Activated CD8-positive, alpha-beta memory T cell treated with anti-CD3 and anti-CD28 coated beads for 24 hours (primary cell): ENCODE results near the gene MICALL1.

Experiments used
- DNase-seq: peaks from one replicate; pipeline ENCODE4 v3.0.0-alpha.2; 2020

The MICALL1 gene

DNA sequence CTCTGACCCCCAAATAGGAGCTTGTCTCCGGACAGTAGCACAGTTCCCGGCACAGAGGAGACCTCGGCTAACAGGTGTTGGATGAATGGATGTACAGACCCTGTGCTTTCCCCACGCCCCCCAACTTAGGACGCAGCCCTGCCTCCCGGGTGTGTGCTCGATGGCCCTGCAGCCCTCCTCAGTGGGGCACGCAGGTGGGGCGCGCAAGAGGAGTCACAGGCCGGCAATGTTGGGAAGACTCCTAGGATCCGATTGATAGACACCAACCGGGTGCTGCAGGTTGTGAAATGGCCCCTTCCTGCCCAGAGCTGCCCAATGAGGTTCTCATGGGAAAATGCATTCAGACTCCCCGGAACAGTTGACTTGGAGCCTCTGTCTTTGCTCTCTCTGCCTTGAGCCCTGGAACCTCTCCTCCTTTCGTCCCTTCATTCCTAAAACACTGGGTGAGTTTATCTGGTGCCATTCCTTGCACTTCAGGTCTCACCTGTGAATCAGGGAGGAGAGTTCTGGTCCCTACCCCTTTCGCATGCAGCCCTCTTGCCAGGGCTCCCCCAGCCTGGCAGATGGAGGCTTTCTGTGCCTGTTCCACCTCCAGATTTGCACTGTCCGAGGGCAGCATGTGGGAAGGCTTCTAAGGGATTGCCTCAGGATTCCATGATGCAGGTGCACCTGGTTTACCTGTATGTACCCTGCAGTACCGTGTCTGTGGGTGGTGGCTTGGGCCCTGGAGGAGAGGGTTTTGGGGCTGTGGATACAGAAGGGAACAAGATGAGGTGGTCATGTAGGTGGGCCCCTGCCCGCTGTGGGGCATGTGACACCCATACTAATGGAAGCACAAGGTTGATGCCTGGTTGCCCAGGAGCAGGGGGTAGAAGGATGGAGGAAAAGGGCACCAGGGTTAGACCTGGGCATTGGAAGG, 1.2 kb downstream of the MICALL1 start:
- no peak for DNase-seq

DNA sequence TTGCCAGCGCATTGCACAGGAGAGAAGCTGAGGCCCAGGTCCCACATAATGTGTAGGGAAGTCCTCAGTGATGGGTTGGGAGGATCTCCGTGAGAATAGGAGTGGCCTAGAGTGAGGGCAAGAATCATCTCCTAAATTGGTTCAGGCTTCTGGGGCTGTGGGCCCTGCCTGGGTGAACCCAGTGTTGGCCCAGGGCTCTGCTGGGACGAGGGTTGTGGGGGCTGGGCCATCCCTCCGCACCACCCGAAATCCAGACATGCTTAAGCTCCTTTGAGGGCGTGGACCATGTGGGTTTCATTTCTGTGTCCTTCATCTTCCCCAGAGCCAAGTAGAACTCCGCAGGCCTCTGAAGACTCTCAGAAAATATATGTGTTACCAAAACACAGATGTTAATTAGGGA, 3.7 kb downstream of the MICALL1 start:
- DNase-seq: no peak

DNA sequence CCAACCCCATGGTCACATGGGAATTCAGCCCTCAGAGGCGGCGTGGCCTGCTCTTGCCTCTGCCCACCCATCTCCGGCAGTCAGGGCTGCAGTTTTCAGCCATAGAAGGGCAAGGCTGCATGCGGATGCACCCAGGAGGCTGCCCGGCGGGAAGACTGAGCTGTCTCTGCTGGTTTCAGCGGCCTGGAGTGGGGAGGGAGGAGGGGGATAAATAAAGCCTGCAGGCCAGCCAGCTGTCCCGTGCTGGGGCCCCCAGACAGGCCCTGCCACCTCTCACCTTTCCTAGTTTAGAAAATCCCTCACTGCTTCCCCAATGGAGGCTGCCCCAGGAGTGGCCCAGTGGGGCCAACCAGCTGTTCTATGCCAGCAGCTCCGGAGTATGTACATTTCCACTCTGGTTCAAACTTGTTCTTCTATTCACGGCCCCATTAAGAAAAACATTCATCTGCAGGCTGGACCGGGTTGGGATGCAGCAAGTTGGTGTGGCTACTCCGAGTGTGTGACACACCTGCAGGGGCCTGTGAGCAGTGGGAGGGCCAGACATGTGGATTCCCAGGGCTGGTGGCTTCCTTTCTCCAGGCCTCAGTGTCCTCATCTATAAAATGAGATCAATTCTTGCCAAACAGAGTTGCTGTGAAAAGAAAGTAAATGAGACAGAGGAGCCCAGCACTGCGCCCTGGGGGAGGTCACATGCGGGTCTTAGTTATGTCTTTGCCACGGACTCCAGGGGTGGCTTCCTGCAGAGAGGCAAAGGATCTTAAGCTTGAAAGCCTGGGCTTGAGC, 5.0 kb downstream of the MICALL1 start:
- no peak for DNase-seq

DNA sequence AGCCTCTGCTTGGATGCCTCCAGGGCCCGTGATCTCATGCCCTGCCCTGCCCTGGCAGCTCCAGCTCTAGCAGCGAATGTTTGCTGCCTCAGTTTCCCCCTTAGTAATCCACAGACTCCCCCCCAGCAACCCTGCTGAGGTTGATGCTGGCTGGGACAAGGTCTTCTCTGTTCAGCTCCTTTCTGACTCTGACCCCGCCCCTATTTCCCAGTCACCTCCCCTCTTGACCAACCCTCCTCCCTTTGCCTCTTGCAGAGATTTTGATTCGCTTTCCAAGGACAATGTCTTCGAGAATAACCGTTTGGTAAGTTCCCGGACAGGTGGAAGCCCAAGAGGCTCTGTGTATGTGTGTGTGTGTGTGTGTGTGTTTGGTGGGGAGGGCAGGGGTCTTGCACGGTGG, 5.6 kb downstream of the MICALL1 start:
- no peak for DNase-seq

DNA sequence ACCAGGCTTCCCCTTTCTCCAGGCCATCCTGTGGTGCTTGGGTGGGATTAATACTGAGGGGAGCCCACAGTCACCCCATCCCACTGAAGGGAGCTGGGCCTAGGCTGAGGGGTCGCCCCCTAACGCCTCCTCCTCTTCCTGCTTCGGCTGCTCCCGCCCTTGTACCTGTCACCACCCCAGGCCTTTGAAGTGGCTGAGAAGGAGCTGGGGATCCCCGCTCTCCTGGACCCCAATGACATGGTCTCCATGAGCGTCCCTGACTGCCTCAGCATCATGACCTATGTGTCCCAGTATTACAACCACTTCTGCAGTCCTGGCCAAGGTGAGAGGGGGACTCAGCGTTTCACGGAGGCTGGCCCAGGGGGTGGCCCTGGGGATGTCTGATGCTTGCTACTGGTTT, 6.1 kb downstream of the MICALL1 start:
- no peak for DNase-seq

DNA sequence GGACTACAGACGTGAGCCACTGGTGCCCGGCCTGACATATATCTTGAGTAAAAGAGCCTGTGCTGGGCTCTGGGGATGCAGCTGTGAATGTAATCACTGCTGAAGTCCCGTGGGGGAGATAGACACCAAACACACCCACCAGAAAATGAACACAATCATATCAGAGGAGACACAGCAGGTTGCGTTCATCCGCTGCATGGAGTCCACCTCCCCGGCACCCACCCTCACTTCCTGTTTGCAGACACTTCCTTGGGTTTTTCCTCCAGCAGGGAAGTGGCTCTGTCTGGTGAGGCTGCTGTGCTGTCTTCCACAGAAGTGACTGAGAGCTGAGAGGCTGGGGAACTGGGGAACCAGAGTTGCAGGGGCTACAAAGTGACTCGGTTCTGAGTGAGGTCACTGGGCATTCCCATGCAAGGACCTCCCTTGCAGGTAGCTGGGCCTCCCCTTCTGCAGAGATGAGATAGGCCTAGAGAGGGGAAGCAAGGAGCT, 7.2 kb downstream of the MICALL1 start:
- DNase-seq: no peak

DNA sequence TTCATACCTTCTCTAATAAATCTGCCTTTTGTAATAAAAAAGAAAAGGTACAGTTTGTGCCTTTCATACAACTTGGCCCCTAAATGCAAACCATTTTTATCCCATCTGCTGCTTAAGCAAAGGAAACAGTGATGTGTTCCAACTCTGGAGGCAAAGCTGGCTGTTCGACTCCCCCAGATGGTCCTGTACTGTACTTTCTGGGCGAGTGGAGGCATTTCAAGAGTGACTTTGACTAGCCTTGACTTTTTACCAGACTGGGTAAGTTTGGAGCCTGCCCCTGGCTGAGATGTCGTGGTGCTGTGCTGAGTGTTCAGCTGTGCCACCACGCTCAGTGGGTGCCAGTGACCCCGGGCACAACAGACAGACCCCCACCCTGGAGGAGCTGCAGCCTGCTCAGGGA, 10.2 kb downstream of the MICALL1 start:
- DNase-seq: no peak

DNA sequence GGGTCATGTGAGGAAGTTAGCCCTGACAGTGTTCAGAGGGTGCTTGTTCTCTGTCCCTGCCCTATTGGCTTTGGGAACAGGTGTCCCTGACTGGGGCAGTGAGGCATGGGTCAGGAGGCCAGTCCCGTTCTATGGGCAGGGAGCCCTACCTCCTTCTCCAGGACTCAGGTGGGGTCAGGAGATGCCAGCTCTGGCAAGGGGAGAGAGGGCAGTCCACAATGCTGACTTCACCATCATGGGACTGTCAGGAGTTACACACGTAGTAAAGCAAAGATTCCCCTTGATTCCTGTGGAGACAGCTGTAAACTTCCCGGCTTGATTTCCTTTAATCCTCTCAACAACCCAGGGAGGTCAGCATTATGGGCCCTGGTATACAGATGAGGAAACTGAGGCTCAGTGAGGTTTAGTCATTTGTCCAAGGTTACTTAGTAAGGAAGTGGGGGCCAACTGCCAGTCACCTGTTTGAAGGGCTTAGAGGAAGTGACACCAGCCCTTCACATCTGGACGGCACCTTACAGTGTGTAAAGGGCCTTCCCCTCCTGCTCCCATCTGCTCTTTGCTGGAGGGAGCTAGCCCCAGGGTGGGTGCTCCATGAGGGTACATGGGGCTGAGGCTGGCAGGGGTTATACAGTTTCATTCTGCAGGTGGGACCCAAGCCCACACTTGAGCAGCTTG, 11.9 kb downstream of the MICALL1 start:
- no peak for DNase-seq

DNA sequence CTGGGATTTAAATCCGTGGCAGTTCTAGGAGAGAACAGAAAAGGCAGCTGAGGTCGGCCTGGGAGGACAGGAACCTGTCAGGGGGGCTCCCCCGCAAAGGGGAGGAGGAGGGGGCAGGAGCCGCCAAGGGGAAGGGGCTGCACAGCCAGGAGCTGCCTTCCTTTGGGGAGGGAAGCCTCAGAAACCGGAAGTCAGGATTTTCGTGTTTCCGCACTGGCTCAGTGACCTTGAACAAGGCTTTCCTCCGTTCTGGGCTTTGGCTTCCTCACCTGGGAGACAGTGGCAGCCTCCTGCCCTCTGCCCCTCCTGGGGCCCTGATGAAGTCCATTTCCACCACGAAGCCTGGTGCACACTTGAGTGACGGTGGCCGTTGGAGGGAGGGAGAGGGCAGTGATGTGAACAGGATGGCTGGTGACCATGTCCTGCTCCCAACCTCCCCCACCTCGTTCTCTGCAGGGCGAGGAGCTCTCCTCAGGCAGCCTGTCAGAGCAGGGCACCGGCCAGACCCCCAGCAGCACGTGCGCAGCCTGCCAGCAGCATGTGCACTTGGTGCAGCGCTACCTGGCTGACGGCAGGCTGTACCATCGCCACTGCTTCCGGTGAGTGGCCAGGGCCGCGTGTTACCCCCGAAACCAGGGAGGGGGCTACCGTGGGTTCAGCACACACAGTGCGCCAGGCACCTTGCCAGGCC, 12.6 kb downstream of the MICALL1 start:
- DNase-seq: no peak

DNA sequence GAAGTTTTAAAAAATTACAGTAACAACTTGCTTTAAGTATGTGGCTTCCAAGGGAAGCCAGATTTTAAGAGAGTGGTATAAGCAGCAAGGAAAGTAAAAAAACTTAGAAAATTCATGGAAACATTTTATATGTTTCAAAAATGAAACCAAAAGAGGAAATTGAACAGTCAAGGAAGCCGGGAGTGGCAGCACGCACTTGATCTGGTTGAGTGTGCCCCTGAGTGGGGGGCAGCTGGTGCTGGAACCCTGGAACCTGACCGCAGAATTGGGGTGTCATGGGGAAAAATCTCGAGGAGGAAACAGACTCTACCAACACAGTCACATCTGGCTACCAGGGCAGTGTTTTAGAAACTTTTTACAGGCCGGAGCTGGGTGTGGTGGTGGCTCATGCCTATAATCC, 14.0 kb downstream of the MICALL1 start:
- DNase-seq: no peak

DNA sequence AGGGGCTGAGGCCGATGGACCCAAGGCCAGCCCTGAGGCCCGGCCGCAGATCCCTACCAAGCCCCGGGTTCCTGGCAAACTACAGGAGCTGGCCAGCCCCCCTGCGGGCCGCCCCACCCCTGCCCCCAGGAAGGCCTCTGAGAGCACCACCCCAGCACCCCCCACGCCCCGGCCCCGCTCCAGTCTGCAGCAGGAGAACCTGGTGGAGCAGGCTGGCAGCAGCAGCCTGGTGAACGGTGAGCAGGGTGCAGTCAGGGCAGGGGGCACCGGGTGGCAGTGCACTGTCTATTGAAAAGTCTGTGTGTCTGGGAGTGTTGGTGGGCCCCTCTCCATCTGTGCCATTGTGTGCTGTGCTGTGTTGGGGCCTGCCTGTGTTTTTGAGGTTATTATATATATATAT, 16.1 kb downstream of the MICALL1 start:
- no peak for DNase-seq

DNA sequence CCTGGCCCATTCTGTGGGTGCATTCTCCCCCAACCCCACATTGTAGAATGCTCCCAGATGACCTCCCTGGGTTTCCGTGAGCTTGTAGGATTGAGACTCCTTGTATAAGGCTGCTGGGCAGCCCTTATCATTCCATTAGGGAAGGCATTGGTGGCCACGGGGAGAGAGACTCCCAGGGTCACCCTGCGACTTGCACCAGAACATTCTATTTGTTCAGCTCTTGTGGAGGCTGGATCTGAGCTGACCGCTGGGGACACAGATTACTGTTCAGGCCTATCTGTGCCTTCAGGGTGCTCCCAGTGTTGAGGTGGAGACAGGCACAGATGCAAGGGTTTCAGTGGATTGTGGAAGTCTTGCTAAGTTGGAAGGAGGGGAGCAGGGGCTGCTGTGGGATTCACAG, 17.8 kb downstream of the MICALL1 start:
- DNase-seq: no peak

DNA sequence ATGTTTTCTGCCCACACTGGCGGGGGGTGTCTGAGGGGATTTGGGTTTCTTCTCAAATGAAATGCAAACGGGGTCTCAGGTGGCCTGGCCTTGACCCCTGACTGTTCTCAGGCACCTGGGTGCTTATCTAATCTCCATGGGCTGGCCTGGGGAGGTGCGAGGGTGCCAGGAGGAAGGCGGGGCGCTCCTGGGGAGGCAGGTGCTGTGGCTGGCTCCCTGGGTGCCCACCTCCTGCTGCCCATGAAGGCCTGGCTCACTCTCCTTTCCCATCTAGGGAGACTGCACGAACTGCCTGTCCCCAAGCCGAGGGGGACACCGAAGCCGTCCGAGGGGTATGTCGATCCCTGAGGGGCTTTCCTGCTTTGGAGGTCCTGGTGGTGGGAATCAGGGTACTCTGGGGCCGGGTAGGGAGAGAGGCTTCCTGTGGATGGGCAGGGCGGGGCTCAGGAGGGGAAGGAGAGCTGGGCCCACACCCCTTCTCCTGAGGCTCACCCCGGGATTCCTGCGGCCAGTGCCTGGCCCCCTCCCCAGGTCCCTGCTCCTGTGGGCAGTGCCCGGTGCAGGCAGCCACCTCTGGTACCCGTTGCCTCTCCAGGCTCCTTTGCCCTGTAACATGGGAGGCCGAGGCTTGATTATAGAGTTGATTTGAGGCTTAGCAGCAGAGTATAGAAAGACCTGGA, 18.4 kb downstream of the MICALL1 start:
- DNase-seq: no peak

DNA sequence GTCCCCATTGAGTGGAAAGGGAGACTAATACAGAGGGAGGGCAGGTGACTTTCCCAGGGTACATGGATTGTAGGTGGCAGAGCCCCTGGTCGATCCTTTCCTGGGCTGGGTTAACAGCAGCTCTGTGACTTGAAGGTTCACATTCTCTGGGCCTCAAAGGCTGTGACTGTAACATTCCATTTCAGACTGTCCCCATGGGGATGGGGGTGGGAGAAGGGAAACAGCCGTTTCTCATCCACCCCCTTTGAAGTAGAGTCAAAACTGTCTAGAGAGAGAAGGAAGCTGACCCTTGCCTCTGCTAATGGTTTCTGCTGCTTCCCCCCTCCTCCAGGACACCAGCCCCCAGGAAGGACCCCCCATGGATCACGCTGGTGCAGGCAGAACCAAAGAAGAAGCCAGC, 19.2 kb downstream of the MICALL1 start:
- no peak for DNase-seq

DNA sequence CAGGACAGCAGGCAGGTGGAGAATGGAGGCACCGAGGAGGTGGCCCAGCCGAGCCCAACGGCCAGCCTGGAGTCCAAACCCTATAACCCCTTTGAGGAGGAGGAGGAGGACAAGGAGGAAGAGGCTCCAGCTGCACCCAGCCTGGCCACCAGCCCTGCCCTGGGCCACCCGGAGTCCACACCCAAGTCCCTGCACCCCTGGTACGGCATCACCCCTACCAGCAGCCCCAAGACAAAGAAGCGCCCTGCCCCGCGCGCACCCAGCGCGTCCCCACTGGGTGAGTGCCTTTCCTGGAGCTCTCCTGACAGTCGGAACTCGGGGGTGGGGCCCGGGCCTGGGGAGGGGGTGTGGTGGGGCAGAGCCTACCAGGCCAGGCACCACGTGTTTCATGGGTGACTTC, 19.7 kb downstream of the MICALL1 start:
- no peak for DNase-seq

DNA sequence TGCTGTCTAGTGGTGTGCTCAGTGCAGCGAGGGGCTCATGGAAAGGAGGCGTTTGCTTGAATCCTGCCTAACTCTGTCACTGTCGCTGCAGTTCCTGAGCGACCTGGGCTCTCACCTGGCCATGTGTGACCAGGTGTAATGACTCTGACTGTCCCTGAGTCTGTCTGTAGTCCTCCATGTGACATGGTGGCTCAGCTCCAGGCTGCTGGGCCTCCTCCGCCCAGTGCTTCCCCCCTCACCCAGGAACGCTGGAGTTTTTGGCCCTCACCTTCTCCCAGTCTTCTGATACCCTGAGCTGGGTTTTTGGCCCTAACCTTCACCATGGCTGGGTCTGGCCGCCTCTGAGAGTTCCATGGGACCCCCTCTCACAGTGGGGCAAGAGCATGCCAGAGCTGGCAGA, 20.3 kb downstream of the MICALL1 start:
- DNase-seq: no peak

DNA sequence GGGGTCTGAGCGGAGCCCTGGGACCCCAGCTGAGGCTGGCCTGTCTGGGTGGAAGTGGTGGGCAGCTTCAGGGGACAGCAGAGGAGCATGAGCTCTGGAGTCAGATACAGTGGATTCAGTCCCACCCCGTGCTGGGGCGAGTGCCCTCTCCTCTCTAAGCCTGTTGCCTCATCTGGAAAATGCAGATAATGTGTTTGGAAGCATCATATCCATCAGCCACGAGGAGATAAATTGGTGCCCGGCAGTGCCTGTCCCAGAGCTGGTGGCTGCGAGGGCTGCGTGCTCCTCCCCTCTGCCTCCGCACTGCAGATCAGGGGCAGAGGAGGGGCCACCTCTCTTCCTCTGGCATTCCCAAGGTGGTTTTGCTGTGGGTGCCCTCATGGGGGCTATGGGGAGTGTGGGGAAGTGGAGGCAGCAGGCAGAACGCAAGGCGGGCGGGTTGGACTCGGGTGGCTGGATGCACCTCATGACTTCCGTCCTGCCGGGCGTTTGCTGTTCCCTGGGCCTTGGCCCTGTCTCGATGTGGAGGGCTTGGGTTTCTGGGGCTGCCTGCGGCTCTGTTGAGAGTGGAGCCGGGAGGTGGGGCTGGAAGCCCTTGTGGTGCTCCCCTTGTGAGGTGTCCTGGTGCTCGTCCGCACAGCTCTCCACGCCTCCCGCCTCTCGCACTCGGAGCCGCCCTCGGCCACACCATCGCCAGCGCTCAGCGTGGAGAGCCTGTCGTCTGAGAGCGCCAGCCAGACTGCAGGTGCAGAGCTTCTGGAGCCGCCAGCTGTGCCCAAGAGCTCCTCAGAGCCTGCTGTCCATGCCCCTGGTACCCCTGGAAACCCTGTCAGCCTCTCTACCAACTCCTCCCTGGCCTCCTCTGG, 20.9 kb downstream of the MICALL1 start:
- no peak for DNase-seq

DNA sequence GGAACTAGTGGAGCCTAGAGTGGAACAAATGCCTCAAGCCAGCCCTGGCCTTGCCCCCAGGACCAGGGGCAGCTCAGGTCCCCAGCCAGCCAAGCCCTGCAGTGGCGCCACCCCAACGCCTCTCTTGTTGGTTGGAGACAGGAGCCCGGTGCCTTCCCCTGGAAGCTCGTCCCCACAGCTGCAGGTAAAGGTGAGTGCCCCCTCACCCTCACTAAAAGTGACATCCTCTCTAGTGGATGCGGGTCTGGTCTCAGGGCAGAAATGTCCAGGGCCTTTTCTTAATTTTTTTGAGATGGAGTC, 21.5 kb downstream of the MICALL1 start:
- no peak for DNase-seq

DNA sequence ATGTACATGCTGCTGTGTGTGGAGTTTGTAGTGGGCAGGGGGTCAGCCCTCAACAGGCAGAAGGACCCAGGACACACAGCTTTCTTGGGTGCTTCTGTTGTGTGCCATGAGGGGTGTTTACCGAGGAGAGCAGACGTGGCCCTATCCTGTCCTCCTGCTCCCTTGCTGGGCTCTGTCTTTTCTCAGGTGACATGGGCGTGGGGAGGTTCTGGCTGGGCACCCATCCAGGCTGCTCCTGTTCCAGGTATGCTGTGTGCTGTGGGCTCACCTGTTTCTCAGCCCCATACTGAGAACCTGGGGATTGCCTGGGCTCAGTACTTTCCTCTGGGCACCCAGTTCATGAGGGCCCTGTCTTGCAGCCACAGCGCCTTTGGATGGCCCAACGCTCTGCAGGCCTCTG, 23.3 kb downstream of the MICALL1 start:
- DNase-seq: no peak

DNA sequence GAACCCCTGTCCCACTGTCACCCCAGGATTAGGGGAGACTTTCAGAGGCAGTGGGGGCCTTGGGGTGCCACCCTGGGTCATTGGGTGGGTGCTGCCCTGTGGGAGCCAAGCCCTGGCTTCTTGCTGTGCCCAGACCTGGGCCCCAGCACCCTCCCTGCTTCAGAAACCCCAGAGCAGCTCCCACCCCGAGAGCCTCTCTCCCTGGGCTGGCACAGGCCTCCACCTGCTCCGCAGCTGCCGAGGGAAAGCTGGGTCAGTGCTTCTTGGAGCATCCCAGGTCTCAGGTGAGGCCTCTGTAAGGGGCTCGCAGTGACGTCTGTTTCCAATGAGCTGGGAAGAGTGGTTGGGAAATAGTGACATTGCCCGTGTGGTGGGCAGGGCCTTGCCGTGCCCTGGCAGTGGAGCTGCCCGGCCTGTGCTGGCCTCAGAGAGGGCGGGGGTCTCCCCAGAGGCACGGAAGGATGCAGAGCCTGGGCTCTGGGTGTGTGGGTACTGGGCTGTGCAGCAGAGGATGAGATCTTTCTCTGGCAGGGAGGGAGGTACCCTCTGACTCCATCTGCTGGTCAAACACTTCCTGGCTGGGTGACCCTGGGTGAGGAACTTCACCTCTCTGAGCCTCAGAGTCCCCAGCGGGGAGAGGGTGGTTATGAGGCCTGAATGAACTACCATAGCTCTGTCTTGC, 24.3 kb downstream of the MICALL1 start:
- DNase-seq: no peak

DNA sequence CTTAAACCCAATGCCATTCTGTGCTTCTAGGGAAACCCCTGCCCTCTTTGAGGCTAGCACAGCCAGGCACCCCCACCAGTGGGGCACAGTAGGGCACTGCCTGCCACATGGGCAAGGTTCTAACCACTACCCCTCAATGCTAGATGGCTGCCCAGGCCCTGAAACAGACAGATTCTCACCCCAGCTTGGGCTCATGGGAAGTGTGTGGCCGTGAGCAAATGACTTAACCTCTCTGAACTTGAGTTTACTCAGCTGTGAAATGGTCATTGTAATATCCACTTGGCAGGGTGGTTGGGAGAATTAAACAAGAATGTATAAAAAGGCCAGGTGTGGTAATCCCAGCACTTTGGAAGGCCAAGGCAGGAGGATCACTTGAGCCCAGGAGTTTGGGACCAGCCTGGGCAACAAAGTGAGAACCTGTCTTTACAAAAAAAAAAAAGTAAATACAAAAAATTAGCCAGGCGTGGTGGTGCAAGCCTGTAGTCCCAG, 24.9 kb downstream of the MICALL1 start:
- no peak for DNase-seq
